ENCODE results near the gene HS6ST2. TPM values are rescaled to one million over a fixed set of nuclear protein-coding genes. Genes with fewer than 3 reads are reported as not detected.
A peak's percentile ranks its signal among the peaks of the same experiment; 100 is the strongest.
"Not testable (repeated sequence)": the region's sequence is repeated elsewhere in the genome, so short reads cannot be mapped to it uniquely, and the experiment has no call there.

HS6ST2 gene
- total RNA-seq (2014; rRNA removed; shearing (Covaris generic)), result 6.8 and 9.3 TPM in 2 replicates

GRCh38 chrX:132958091-132958703 lies at the start of gene HS6ST2:
Gene HS6ST2, minus strand, starts transcription at chrX:132958629.
- peak within 1 kb of the TSS; percentile 72 for H3K4me3 ChIP-seq (ENCODE audit: insufficient read depth, low read depth, low read length)
- peak; percentile 86 for DNase-seq
- H3K27me3 ChIP-seq (ENCODE audit: control insufficient read depth, insufficient read depth, low read length), result peaks cover 63% of the 10 kb centered on the region
- no peaks in the 10 kb centered on the region for H3K36me3 ChIP-seq (replicated peaks; ENCODE audit: control insufficient read depth, insufficient read depth, low read length)

- DNase-seq, result no peak
- no peaks in the 10 kb centered on the region for H3K27me3 ChIP-seq (ENCODE audit: control insufficient read depth, insufficient read depth, low read length)
- no peaks in the 10 kb centered on the region for H3K36me3 ChIP-seq (replicated peaks; ENCODE audit: control insufficient read depth, insufficient read depth, low read length)
- no peak overlapping the region for H3K4me3 ChIP-seq (ENCODE audit: insufficient read depth, low read depth, low read length)
These were observed 49.0 kb upstream of the HS6ST2 start for GRCh38 chrX:133007458-133007857.

GRCh38 chrX:133005616-133006015 lies 47.2 kb upstream of the HS6ST2 start:
- Histone ChIP-seq H3K36me3 (replicated peaks; ENCODE audit: control insufficient read depth, insufficient read depth, low read length) (no peaks in the 10 kb centered on the region), H3K27me3 (ENCODE audit: control insufficient read depth, insufficient read depth, low read length) (no peaks in the 10 kb centered on the region), H3K4me3 (ENCODE audit: insufficient read depth, low read depth, low read length) (no peak overlapping the region)
- no peak for DNase-seq

GRCh38 chrX:133005042-133005441 lies 46.6 kb upstream of the HS6ST2 start:
- H3K4me3 ChIP-seq (ENCODE audit: insufficient read depth, low read depth, low read length), result no peak overlapping the region
- no peaks in the 10 kb centered on the region for H3K36me3 ChIP-seq (replicated peaks; ENCODE audit: control insufficient read depth, insufficient read depth, low read length)
- no peaks in the 10 kb centered on the region for H3K27me3 ChIP-seq (ENCODE audit: control insufficient read depth, insufficient read depth, low read length)
- peak; percentile 48 for DNase-seq

GRCh38 chrX:132999209-132999608 lies 40.8 kb upstream of the HS6ST2 start:
- Histone ChIP-seq H3K36me3 (replicated peaks; ENCODE audit: control insufficient read depth, insufficient read depth, low read length) (no peaks in the 10 kb centered on the region), H3K4me3 (ENCODE audit: insufficient read depth, low read depth, low read length) (no peak overlapping the region), H3K27me3 (ENCODE audit: control insufficient read depth, insufficient read depth, low read length) (no peaks in the 10 kb centered on the region)
- no peak for DNase-seq

- H3K36me3 ChIP-seq (replicated peaks; ENCODE audit: control insufficient read depth, insufficient read depth, low read length), result no peaks in the 10 kb centered on the region
- no peak overlapping the region for H3K4me3 ChIP-seq (ENCODE audit: insufficient read depth, low read depth, low read length)
- no peaks in the 10 kb centered on the region for H3K27me3 ChIP-seq (ENCODE audit: control insufficient read depth, insufficient read depth, low read length)
- DNase-seq, result no peak
These were observed 32.4 kb upstream of the HS6ST2 start for GRCh38 chrX:132990835-132991234.

GRCh38 chrX:132986556-132986955 lies 28.1 kb upstream of the HS6ST2 start:
- no peaks in the 10 kb centered on the region for H3K36me3 ChIP-seq (replicated peaks; ENCODE audit: control insufficient read depth, insufficient read depth, low read length)
- H3K27me3 ChIP-seq (ENCODE audit: control insufficient read depth, insufficient read depth, low read length), result no peaks in the 10 kb centered on the region
- no peak for DNase-seq
- H3K4me3 ChIP-seq (ENCODE audit: insufficient read depth, low read depth, low read length), result no peak overlapping the region

GRCh38 chrX:132984058-132984650 lies 25.7 kb upstream of the HS6ST2 start:
- DNase-seq, result no peak
- Histone ChIP-seq H3K36me3 (replicated peaks; ENCODE audit: control insufficient read depth, insufficient read depth, low read length) (no peaks in the 10 kb centered on the region), H3K27me3 (ENCODE audit: control insufficient read depth, insufficient read depth, low read length) (no peaks in the 10 kb centered on the region), H3K4me3 (ENCODE audit: insufficient read depth, low read depth, low read length) (no peak overlapping the region)

GRCh38 chrX:132983496-132983895 lies 25.1 kb upstream of the HS6ST2 start:
- DNase-seq, result no peak
- H3K36me3 ChIP-seq (replicated peaks; ENCODE audit: control insufficient read depth, insufficient read depth, low read length), result no peaks in the 10 kb centered on the region
- H3K4me3 ChIP-seq (ENCODE audit: insufficient read depth, low read depth, low read length), result no peak overlapping the region
- H3K27me3 ChIP-seq (ENCODE audit: control insufficient read depth, insufficient read depth, low read length), result no peaks in the 10 kb centered on the region

GRCh38 chrX:132980035-132980434 lies 21.6 kb upstream of the HS6ST2 start:
- H3K36me3 ChIP-seq (replicated peaks; ENCODE audit: control insufficient read depth, insufficient read depth, low read length); H3K27me3 ChIP-seq (ENCODE audit: control insufficient read depth, insufficient read depth, low read length); DNase-seq; H3K4me3 ChIP-seq (ENCODE audit: insufficient read depth, low read depth, low read length): not testable (repeated sequence)

- DNase-seq, result peak; percentile 29
- Histone ChIP-seq H3K36me3 (replicated peaks; ENCODE audit: control insufficient read depth, insufficient read depth, low read length) (no peaks in the 10 kb centered on the region), H3K4me3 (ENCODE audit: insufficient read depth, low read depth, low read length) (no peak overlapping the region), H3K27me3 (ENCODE audit: control insufficient read depth, insufficient read depth, low read length) (no peaks in the 10 kb centered on the region)
These were observed 10.0 kb upstream of the HS6ST2 start for GRCh38 chrX:132968296-132968949.

- Histone ChIP-seq H3K27me3 (ENCODE audit: control insufficient read depth, insufficient read depth, low read length) (no peaks in the 10 kb centered on the region), H3K36me3 (replicated peaks; ENCODE audit: control insufficient read depth, insufficient read depth, low read length) (no peaks in the 10 kb centered on the region), H3K4me3 (ENCODE audit: insufficient read depth, low read depth, low read length) (no peak overlapping the region)
- DNase-seq, result no peak
These were observed 8.6 kb upstream of the HS6ST2 start for GRCh38 chrX:132967049-132967448.

GRCh38 chrX:132965461-132965860 lies 7.0 kb upstream of the HS6ST2 start:
- DNase-seq, result no peak
- no peaks in the 10 kb centered on the region for H3K36me3 ChIP-seq (replicated peaks; ENCODE audit: control insufficient read depth, insufficient read depth, low read length)
- H3K27me3 ChIP-seq (ENCODE audit: control insufficient read depth, insufficient read depth, low read length), result peaks cover under 1% of the 10 kb centered on the region
- no peak overlapping the region for H3K4me3 ChIP-seq (ENCODE audit: insufficient read depth, low read depth, low read length)

- H3K4me3 ChIP-seq (ENCODE audit: insufficient read depth, low read depth, low read length), result no peak overlapping the region
- H3K36me3 ChIP-seq (replicated peaks; ENCODE audit: control insufficient read depth, insufficient read depth, low read length), result no peaks in the 10 kb centered on the region
- H3K27me3 ChIP-seq (ENCODE audit: control insufficient read depth, insufficient read depth, low read length), result peaks cover 39% of the 10 kb centered on the region
- no peak for DNase-seq
These were observed 3.1 kb upstream of the HS6ST2 start for GRCh38 chrX:132961511-132961910.

Measured in H7 (cell line).